GM12891 (cell line): ENCODE results near the gene CTSG.

ENCODE experiments used
- POLR2A ChIP-seq: IDR thresholded peaks from 2 replicates; pipeline ENCODE4 v1.6.1; 2011; ENCODE audit warnings: low read depth, low read length, control low read depth
- POLR2AphosphoS5 ChIP-seq: IDR thresholded peaks from 2 replicates; pipeline ENCODE4 v1.6.1; 2011; ENCODE audit warnings: low read depth, low read length, control low read depth
- TAF1 ChIP-seq: IDR thresholded peaks from 2 replicates; pipeline ENCODE4 v1.6.1; 2011; ENCODE audit warnings: low read depth, low read length, control low read depth

GRCh38 chr14:24607635-24608514, 31.8 kb upstream of the CTSG start:
- TF ChIP-seq TAF1, result no peak
- no peak for TF ChIP-seq POLR2A
- TF ChIP-seq POLR2AphosphoS5, result no peak
